ENCODE data around the gene SHISA9. TPM values are rescaled to one million over a fixed set of nuclear protein-coding genes. Genes with fewer than 3 reads are reported as not detected.

Gene SHISA9
- total and polyA plus RNA-seq, 2 donors (not counting 1 experiment from before 2014, with no cell fraction given): 0.03 to 0.07 TPM

DNA sequence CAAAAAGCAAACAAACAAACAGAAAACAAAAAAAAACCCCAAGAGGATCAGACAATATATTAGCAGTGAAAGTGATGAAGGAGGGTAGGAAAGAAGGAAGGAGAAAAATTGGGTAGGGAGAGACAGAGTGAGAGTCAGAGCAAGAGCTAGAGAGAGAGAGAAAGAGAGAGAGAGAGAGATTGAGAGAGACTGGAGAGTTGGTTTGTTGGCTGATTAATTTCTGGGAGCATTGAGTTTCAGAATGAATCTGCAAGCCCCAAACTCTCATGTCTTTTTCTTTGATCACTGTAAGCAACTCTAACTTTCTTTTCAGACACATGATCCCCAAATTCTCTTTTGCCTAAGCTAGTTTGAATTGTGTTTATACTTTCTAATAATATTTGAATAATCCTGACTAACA lies 388.1 kb downstream of the SHISA9 start:
- no peaks in the 10 kb centered on the region for H3K79me2 ChIP-seq (ENCODE audit: control insufficient read depth, insufficient read depth, low read length)
- H3K27ac Mint-ChIP-seq: no peak overlapping the region
- ATAC-seq (ENCODE audit: low read depth) (no peak), DNase-seq (no peak)
- no peak overlapping the region for H3K4me2 ChIP-seq (replicated peaks; ENCODE audit: low read depth, low read length, poor library complexity, severe bottlenecking)
- no peak overlapping the region for H2AFZ ChIP-seq (ENCODE audit: insufficient read depth, low read depth, low read length, poor library complexity, severe bottlenecking)
- no peak for TF ChIP-seq CTCF (IDR thresholded peaks at IDR 0.05)
- TF ChIP-seq EZH2 (IDR thresholded peaks at IDR 0.05; ENCODE audit: borderline replicate concordance, insufficient read depth, low read depth, low read length, poor library complexity, severe bottlenecking): no peak
- ChIA-PET CTCF (no interaction called here), POLR2A (no interaction called here)
- no peak overlapping the region for H3K27ac ChIP-seq (ENCODE audit: low read length in 2 of 2)
- no peaks in the 10 kb centered on the region for H3K4me1 ChIP-seq (ENCODE audit: control insufficient read depth in 2 of 2, insufficient read depth in 2 of 2, low read length in 2 of 2)
- H3K27me3 ChIP-seq (replicated peaks in 1 of 4; ENCODE audit: control extremely low read depth in 1 of 4, control insufficient read depth in 3 of 4, insufficient read depth in 4 of 4, low read length in 3 of 4): no peaks in the 10 kb centered on the region
- H3K27me3 Mint-ChIP-seq: peaks cover 8% of the 10 kb centered on the region
- no peaks in the 10 kb centered on the region for H4K20me1 ChIP-seq (ENCODE audit: control insufficient read depth, insufficient read depth, low read length, poor library complexity, severe bottlenecking)
- H3K4me3 ChIP-seq (ENCODE audit: control extremely low read depth in 1 of 5, extremely low read depth in 1 of 5, insufficient read depth in 1 of 5, low read depth in 2 of 5, low read length in 4 of 5): no peak overlapping the region
- H3K9me3 ChIP-seq (ENCODE audit: control extremely low read depth in 1 of 3, control insufficient read depth in 2 of 3, insufficient read depth in 1 of 3, low read length in 2 of 3): no peaks in the 10 kb centered on the region
- no peaks in the 10 kb centered on the region for H3K36me3 ChIP-seq (replicated peaks in 1 of 2; ENCODE audit: control extremely low read depth in 1 of 2, control insufficient read depth in 1 of 2, extremely low read depth in 1 of 2, insufficient read depth in 2 of 2, low read length in 1 of 2)
- H3K9me3 Mint-ChIP-seq (ENCODE audit: insufficient read depth): no peaks in the 10 kb centered on the region
- no peak overlapping the region for H3K4me3 Mint-ChIP-seq
- no peak overlapping the region for H3K9ac ChIP-seq (ENCODE audit: low read length)
- intact Hi-C loops (cut with micrococcal nuclease): no loop called here
- no peaks in the 10 kb centered on the region for H3K4me1 Mint-ChIP-seq

Other genes with a start within 250 kb of the SHISA9 start
- gene CPPED1, start 97.7 kb upstream of the SHISA9 start, total RNA-seq: 11.3 and 14.1 TPM in 2 replicates
- gene CPPED1, start 97.7 kb upstream of the SHISA9 start, polyA plus RNA-seq: 1.8 and 5.9 TPM in 2 replicates